Measurements from ENCODE around the gene SNAPC3.

The SNAPC3 gene

GRCh38 chr9:15444141-15444540 is 21.5 kb downstream of the SNAPC3 start (continued):
- TF ChIP-seq PRDM2 (tag by site-specific recombination; IDR thresholded peaks at IDR 0.05; ENCODE audit: borderline replicate concordance) (no peak), TRIM28 (IDR thresholded peaks at IDR 0.05; ENCODE audit: borderline replicate concordance, low read length) (no peak)
- TF ChIP-seq, protein P1, sequence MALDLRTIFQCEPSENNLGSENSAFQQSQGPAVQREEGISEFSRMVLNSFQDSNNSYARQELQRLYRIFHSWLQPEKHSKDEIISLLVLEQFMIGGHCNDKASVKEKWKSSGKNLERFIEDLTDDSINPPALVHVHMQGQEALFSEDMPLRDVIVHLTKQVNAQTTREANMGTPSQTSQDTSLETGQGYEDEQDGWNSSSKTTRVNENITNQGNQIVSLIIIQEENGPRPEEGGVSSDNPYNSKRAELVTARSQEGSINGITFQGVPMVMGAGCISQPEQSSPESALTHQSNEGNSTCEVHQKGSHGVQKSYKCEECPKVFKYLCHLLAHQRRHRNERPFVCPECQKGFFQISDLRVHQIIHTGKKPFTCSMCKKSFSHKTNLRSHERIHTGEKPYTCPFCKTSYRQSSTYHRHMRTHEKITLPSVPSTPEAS (tag by site-specific recombination; IDR thresholded peaks at IDR 0.05): no peak

- ChIA-PET CTCF (interaction anchor here (0.6 kb wide), 1 partner anchor 49 kb away, joined by 3 read pairs; no protein-coding TSS in a partner anchor), POLR2A (interaction anchor here (0.5 to 0.6 kb wide), 2 partner anchors 56 to 61 kb away, joined by 3 read pairs; no protein-coding TSS in a partner anchor)
- no peaks in the 10 kb centered on the region for H3K9me3 ChIP-seq (ENCODE audit: control insufficient read depth, insufficient read depth, low read depth, low read length)
- no peak overlapping the region for H3K27ac ChIP-seq (ENCODE audit: extremely low read depth, low read depth, low read length)
- H3K4me3 ChIP-seq (ENCODE audit: low read depth, low read length): no peak overlapping the region
- H3K36me3 ChIP-seq (ENCODE audit: control insufficient read depth in 2 of 2, insufficient read depth in 1 of 2, low read length in 2 of 2): peaks cover 36 to 76% of the 10 kb centered on the region in 2 experiments
- no peaks in the 10 kb centered on the region for H3K4me1 ChIP-seq (ENCODE audit: control insufficient read depth, insufficient read depth, low read length)
- TF ChIP-seq MZF1 (tag by site-specific recombination; IDR thresholded peaks at IDR 0.05; ENCODE audit: borderline replicate concordance): no peak
Observed at GRCh38 chr9:15453956-15454355, 31.3 kb downstream of the SNAPC3 start.

- TF ChIP-seq ZNF530 (tag by site-specific recombination; IDR thresholded peaks at IDR 0.05; ENCODE audit: low read depth) (no peak), HOXA7 (CRISPR knock-in tag; IDR thresholded peaks at IDR 0.05; ENCODE audit: borderline replicate concordance) (no peak), ZNF184 (tag by site-specific recombination; IDR thresholded peaks at IDR 0.05) (no peak)
- TF ChIP-seq, protein P2, sequence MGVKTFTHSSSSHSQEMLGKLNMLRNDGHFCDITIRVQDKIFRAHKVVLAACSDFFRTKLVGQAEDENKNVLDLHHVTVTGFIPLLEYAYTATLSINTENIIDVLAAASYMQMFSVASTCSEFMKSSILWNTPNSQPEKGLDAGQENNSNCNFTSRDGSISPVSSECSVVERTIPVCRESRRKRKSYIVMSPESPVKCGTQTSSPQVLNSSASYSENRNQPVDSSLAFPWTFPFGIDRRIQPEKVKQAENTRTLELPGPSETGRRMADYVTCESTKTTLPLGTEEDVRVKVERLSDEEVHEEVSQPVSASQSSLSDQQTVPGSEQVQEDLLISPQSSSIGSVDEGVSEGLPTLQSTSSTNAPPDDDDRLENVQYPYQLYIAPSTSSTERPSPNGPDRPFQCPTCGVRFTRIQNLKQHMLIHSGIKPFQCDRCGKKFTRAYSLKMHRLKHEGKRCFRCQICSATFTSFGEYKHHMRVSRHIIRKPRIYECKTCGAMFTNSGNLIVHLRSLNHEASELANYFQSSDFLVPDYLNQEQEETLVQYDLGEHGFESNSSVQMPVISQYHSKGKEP (tag by site-specific recombination; IDR thresholded peaks at IDR 0.05): no peak
- ChIA-PET POLR2A (no interaction called here), CTCF (interaction anchor here (0.7 kb wide), 1 partner anchor 240 kb away, joined by 4 read pairs; no protein-coding TSS in a partner anchor)
- Histone ChIP-seq H3K4me1 (ENCODE audit: control insufficient read depth, insufficient read depth, low read length) (no peaks in the 10 kb centered on the region), H3K9me3 (ENCODE audit: control insufficient read depth, insufficient read depth, low read depth, low read length) (no peaks in the 10 kb centered on the region), H3K27ac (ENCODE audit: extremely low read depth, low read depth, low read length) (no peak overlapping the region), H3K4me3 (ENCODE audit: low read depth, low read length) (no peak overlapping the region), H3K36me3 (ENCODE audit: control insufficient read depth in 2 of 2, insufficient read depth in 1 of 2, low read length in 2 of 2) (peaks cover 50 to 86% of the 10 kb centered on the region in 2 experiments)
Observed at GRCh38 chr9:15461056-15461455, 38.4 kb downstream of the SNAPC3 start.

- ChIA-PET CTCF (no interaction called here), POLR2A (no interaction called here)
- Histone ChIP-seq H3K4me1 (ENCODE audit: control insufficient read depth, insufficient read depth, low read length) (no peaks in the 10 kb centered on the region), H3K9me3 (ENCODE audit: control insufficient read depth, insufficient read depth, low read depth, low read length) (no peaks in the 10 kb centered on the region), H3K27ac (ENCODE audit: extremely low read depth, low read depth, low read length) (no peak overlapping the region), H3K4me3 (ENCODE audit: low read depth, low read length) (no peak overlapping the region), H3K36me3 (ENCODE audit: control insufficient read depth in 2 of 2, insufficient read depth in 1 of 2, low read length in 2 of 2) (peaks cover 50 to 87% of the 10 kb centered on the region in 2 experiments)
- no peak for TF ChIP-seq ZNF239 (tag by site-specific recombination; IDR thresholded peaks at IDR 0.05)
- TF ChIP-seq ZNF174 (tag by site-specific recombination; IDR thresholded peaks at IDR 0.05): no peak
- no peak for TF ChIP-seq ZBTB6 (tag by site-specific recombination; IDR thresholded peaks at IDR 0.05)
- no peak for TF ChIP-seq ZNF658 (tag by site-specific recombination; IDR thresholded peaks at IDR 0.05)
- no peak for TF ChIP-seq ZNF311 (tag by site-specific recombination; IDR thresholded peaks at IDR 0.05; ENCODE audit: borderline replicate concordance)
- TF ChIP-seq ZNF792 (tag by site-specific recombination; IDR thresholded peaks at IDR 0.05): no peak
- TF ChIP-seq ZNF211 (tag by site-specific recombination; IDR thresholded peaks at IDR 0.05; ENCODE audit: low read depth): no peak
- no peak for TF ChIP-seq REST (tag by site-specific recombination; IDR thresholded peaks at IDR 0.05)
Observed at GRCh38 chr9:15461601-15462000, 38.9 kb downstream of the SNAPC3 start.
